PFSK-1 (cell line): ENCODE results near the gene TFDP2.

Source experiments
- FOXP2 ChIP-seq: optimal IDR thresholded peaks from 2 replicates; pipeline ENCODE3; 2011; ENCODE audit warnings: borderline replicate concordance, control low read depth, inconsistent platforms; ENCODE audit not compliant: insufficient read depth; ENCODE audit errors: extremely low read length, extremely low read depth
- POLR2AphosphoS5 ChIP-seq: IDR thresholded peaks from 2 replicates; pipeline ENCODE4 v1.6.1; 2012; ENCODE audit warnings: low read depth, mild to moderate bottlenecking, control low read depth, low read length, moderate library complexity
- SIN3A ChIP-seq: IDR thresholded peaks from 2 replicates; pipeline ENCODE4 v1.6.1; 2012; ENCODE audit warnings: mild to moderate bottlenecking, low read length, moderate library complexity, borderline replicate concordance; ENCODE audit not compliant: insufficient read depth
- TAF1 ChIP-seq: IDR thresholded peaks from 2 replicates; pipeline ENCODE4 v1.6.1; 2012; ENCODE audit warnings: low read length, control low read depth, borderline replicate concordance; ENCODE audit not compliant: insufficient read depth
- TF ChIP-seq, protein P1 (sequence below), 2 experiments: IDR thresholded peaks; 2 replicates each; pipeline versions ENCODE4 v1.6.1 to v1.8.0; 2011 to 2012; ENCODE audit warnings: low read depth in 2 of 2, low read length in 2 of 2, control low read depth in 1 of 2, inconsistent platforms in 1 of 2, mild to moderate bottlenecking in 1 of 2, moderate library complexity in 1 of 2; ENCODE audit not compliant: insufficient read depth in 1 of 2

TFDP2 gene

GRCh38 chr3:142077859-142078500 lies 71.4 kb downstream of the TFDP2 start:
- no peak for TF ChIP-seq POLR2AphosphoS5
- no peak for TF ChIP-seq TAF1
- TF ChIP-seq SIN3A: no peak
- no peak for TF ChIP-seq FOXP2
- TF ChIP-seq, protein P1, sequence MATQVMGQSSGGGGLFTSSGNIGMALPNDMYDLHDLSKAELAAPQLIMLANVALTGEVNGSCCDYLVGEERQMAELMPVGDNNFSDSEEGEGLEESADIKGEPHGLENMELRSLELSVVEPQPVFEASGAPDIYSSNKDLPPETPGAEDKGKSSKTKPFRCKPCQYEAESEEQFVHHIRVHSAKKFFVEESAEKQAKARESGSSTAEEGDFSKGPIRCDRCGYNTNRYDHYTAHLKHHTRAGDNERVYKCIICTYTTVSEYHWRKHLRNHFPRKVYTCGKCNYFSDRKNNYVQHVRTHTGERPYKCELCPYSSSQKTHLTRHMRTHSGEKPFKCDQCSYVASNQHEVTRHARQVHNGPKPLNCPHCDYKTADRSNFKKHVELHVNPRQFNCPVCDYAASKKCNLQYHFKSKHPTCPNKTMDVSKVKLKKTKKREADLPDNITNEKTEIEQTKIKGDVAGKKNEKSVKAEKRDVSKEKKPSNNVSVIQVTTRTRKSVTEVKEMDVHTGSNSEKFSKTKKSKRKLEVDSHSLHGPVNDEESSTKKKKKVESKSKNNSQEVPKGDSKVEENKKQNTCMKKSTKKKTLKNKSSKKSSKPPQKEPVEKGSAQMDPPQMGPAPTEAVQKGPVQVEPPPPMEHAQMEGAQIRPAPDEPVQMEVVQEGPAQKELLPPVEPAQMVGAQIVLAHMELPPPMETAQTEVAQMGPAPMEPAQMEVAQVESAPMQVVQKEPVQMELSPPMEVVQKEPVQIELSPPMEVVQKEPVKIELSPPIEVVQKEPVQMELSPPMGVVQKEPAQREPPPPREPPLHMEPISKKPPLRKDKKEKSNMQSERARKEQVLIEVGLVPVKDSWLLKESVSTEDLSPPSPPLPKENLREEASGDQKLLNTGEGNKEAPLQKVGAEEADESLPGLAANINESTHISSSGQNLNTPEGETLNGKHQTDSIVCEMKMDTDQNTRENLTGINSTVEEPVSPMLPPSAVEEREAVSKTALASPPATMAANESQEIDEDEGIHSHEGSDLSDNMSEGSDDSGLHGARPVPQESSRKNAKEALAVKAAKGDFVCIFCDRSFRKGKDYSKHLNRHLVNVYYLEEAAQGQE (IDR thresholded peaks at IDR 0.05; ENCODE audit: insufficient read depth in 1 of 2, low read depth in 2 of 2, low read length in 2 of 2): no peak

GRCh38 chr3:142077155-142077858 lies 72.0 kb downstream of the TFDP2 start:
- TF ChIP-seq SIN3A (no peak), FOXP2 (no peak), POLR2AphosphoS5 (no peak), TAF1 (no peak)
- TF ChIP-seq, protein P1 (IDR thresholded peaks at IDR 0.05; ENCODE audit: insufficient read depth in 1 of 2, low read depth in 2 of 2, low read length in 2 of 2): no peak

DNA sequence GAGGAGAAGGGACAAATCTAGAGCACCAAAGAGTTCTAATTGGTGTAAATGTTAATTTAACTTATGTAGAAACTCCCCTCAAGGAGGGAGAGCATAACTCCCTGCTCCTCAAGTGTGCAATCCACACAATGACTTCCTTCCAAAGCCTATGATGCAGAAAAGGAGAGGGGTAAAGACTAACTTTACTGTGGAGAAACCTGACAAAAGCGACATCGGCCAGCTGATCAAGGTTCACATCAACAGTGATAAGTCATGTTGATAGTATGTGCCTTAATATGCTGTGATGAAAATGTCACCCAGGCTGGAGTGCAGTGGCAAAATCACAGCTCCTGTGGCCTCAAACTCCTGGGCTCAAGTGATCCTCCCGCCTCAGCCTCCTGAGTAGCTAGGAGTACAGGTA lies 76.5 kb downstream of the TFDP2 start:
- TF ChIP-seq SIN3A (no peak), POLR2AphosphoS5 (no peak), TAF1 (no peak), FOXP2 (no peak)
- TF ChIP-seq, protein P1 (IDR thresholded peaks at IDR 0.05; ENCODE audit: insufficient read depth in 1 of 2, low read depth in 2 of 2, low read length in 2 of 2): no peak

GRCh38 chr3:142065932-142066331 lies 83.4 kb downstream of the TFDP2 start:
- no peak for TF ChIP-seq SIN3A
- no peak for TF ChIP-seq TAF1
- TF ChIP-seq FOXP2: no peak
- TF ChIP-seq, protein P1 (IDR thresholded peaks at IDR 0.05; ENCODE audit: insufficient read depth in 1 of 2, low read depth in 2 of 2, low read length in 2 of 2): no peak
- no peak for TF ChIP-seq POLR2AphosphoS5

DNA sequence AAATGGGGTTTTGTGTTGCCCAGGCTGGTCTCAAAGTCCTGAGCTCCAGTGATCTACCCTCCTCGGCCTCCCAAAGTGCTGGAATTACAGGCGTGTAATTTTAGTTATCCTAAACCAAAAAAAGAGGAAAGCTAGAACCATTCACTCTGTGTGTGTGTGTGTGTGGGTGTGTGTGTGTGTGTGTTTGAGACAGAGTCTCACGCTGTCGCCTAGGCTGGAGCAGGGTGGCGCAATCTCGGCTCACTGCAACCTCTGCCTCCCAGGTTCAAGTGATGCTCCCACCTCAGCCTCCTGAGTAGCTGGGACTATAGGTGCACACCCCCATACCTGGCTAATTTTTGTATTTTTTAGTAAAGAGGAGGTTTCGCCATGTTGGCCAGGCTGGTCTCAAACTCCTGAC lies 84.0 kb downstream of the TFDP2 start:
- TF ChIP-seq, protein P1 (IDR thresholded peaks at IDR 0.05; ENCODE audit: insufficient read depth in 1 of 2, low read depth in 2 of 2, low read length in 2 of 2): no peak
- TF ChIP-seq TAF1 (no peak), SIN3A (no peak), POLR2AphosphoS5 (no peak), FOXP2 (no peak)
